IMR-90 (cell line): ENCODE data around the gene CDC42EP5. TPM values are rescaled to one million over a fixed set of nuclear protein-coding genes. Genes with fewer than 3 reads are reported as not detected.

Experiments used
- NFE2L2 ChIP-seq: fragments of 150-350 bp; IDR thresholded peaks from 2 replicates; pipeline ENCODE4 v1.6.1; 2016; ENCODE audit warnings: low read depth, mild to moderate bottlenecking, low read length
- RCOR1 ChIP-seq: IDR thresholded peaks from 2 replicates; pipeline ENCODE4 v1.6.1; 2012; ENCODE audit warnings: mild to moderate bottlenecking, low read length, improper control_type of control experiment; ENCODE audit not compliant: insufficient replicate concordance
- polyA plus RNA-seq, 3 experiments: library from polyadenylated mRNA; depleted of rRNA; stranded (reverse); fragments of >200 nt; gene quantifications; 2 replicates each; pipeline ENCODE4 v1.2.3, GENCODE V29; 2012; ENCODE audit warnings: low replicate concordance in 1 of 3
- total RNA-seq: library from RNA; depleted of rRNA; stranded (reverse); fragments of >200 nt; gene quantifications from 2 replicates; pipeline ENCODE4 v1.2.3, GENCODE V29; 2012
- TF ChIP-seq, protein P1 (sequence below): conservative IDR thresholded peaks from 2 replicates; pipeline ENCODE4 v1.5.1; 2012; ENCODE audit warnings: mild to moderate bottlenecking, low read depth, low read length, improper control_type of control experiment

CDC42EP5 gene
- total and polyA plus RNA-seq, 2 of the 4 experiments (the other 2 are of a cell fraction) = 7.2 to 25.3 TPM

DNA sequence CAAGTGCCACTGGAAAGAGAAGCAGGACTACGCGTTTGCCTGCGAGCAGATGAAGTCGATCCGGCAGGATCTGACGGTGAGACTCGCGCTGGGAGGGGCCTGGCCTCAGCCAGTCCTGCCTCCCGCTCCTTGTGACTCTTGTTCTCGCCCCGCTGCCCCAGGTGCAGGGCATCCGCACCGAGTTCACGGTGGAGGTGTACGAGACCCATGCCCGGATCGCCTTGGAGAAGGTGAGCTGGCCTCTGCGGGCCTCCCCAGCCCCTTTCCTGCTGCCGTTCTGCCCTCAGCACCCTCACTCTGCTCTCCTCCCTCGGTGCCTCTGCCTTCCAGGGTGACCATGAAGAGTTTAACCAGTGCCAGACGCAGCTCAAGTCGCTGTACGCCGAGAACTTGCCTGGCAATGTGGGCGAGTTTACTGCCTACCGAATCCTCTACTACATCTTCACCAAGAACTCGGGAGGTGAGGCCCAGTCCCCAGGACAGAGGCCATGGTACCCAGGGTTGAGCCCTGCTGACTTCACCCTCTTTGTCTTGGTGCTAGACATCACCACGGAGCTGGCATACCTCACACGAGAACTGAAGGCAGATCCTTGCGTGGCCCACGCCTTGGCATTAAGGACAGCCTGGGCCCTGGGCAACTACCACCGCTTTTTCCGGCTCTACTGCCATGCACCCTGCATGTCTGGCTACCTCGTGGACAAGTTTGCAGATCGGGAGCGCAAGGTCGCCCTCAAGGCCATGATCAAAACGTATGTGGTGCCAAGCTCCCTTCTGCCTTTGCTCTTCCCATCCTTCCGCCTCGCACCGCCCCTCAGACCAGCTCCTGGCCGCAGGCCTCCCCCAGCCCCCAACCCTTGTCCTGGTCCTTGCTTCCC, 15.1 kb downstream of the CDC42EP5 start (continued):
- TF ChIP-seq, protein P1, sequence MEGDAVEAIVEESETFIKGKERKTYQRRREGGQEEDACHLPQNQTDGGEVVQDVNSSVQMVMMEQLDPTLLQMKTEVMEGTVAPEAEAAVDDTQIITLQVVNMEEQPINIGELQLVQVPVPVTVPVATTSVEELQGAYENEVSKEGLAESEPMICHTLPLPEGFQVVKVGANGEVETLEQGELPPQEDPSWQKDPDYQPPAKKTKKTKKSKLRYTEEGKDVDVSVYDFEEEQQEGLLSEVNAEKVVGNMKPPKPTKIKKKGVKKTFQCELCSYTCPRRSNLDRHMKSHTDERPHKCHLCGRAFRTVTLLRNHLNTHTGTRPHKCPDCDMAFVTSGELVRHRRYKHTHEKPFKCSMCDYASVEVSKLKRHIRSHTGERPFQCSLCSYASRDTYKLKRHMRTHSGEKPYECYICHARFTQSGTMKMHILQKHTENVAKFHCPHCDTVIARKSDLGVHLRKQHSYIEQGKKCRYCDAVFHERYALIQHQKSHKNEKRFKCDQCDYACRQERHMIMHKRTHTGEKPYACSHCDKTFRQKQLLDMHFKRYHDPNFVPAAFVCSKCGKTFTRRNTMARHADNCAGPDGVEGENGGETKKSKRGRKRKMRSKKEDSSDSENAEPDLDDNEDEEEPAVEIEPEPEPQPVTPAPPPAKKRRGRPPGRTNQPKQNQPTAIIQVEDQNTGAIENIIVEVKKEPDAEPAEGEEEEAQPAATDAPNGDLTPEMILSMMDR = no peak
- no peak for TF ChIP-seq NFE2L2
- TF ChIP-seq RCOR1 = no peak
